Head of caudate nucleus (tissue), 42 donors: Measurements from ENCODE around the gene KRTAP2-1.
"Not testable (repeated sequence)": the region's sequence is repeated elsewhere in the genome, so short reads cannot be mapped to it uniquely, and the experiment has no call there.

ENCODE experiments used
- DNase-seq, 42 donors: peaks; one replicate each; pipeline versions ENCODE4 v3.0.0 to v3.0.0-alpha.2; 2020 to 2021; ENCODE audit warnings: mixed read lengths in 7 of 42
- intact Hi-C: fragments of 100-400 bp; cut with DNase I; formaldehyde crosslinking; loops from one replicate; pipeline ENCODE4 v1.15.0; 2022

KRTAP2-1 gene

DNA sequence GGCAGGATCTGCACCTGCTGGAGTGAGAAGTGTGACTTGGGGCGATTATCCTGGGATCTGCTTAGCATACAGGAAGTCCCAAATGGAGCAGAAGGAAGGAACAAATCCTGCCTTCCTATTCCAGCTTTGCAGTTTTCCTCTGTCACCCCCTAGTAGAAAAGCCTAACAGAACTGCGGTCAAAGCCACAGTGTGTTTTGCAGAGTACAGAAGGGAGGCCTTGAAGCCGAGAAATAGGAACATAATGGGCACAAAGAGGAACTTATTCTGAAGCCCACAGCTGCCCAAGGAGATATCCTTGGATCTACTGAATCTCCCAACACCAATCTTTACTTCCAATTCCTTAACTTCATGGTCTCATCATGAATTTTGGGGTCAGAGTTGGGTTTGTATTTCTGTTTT is 28.6 kb downstream of the KRTAP2-1 start:
- no peak for DNase-seq
- intact Hi-C loops = no loop called here

DNA sequence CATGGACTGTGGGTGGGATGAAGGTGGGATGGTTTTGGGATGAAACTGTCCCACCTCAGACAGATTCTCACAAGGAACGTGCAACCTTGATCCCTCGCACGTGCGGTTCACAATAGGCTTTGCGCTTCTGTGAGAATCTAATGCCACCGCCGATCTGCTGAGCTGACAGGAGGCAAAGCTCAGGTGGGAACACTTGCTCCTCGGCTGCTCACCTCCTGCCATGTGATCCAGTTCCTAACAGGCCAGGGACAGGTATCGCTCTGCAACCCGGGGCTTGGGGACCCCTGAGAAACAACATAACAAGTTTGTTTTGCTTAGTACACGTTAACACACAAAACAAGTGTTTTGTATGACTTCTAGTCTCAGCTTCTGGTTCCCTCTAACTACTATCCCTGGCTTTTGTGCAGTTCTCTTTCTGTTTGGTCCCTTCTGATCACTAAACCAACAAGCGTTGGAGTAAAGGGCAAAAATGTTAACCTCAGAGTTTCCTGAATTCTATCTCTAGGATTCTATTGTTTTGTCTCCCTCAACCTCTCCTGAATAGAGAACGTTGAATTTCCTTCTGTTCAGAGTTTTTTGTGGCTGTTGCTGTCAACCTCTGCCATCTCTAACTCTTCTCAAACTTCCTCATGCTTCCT is 30.4 kb downstream of the KRTAP2-1 start:
- intact Hi-C loops = no loop called here
- no peak for DNase-seq

DNA sequence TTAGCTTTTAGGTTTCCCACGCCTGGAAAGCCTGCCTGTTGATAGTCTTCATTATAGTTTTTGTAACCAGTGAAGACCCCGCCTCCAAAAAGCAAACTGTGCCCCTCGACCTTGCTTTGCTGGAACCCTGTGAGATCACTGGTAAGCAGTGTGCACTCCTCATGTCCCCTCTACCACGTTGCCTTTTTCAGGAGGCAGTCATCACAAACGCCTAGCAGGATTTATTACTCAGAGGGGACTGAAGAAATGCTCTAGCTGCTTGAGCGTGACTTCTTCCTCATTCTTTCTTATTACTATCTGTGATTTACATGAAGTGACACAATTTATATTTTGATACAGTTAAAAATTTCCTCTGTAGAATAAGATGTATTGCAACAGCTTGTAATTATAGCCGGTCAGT is 31.7 kb downstream of the KRTAP2-1 start:
- intact Hi-C loops = no loop called here
- DNase-seq = no peak

DNA sequence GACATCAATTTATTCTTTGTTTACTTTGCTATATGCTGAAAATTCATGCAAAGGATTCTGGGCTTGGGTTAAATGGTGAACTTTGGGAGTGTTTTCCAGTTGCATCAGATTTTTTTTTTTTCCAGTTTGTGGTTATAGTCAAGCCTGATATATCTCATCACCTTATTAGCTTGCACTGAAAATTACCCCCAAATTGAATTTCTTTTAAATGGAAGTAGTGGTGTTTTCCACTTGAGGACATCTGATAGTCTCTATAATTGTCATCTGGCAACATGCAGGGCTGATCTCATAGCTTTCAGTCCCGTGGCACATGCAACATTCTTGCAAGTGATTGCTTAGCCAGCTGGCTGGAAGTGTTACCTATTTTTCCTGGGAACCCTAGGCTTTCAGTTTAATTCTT is 33.5 kb downstream of the KRTAP2-1 start:
- no peak for DNase-seq
- intact Hi-C loops = no loop called here

DNA sequence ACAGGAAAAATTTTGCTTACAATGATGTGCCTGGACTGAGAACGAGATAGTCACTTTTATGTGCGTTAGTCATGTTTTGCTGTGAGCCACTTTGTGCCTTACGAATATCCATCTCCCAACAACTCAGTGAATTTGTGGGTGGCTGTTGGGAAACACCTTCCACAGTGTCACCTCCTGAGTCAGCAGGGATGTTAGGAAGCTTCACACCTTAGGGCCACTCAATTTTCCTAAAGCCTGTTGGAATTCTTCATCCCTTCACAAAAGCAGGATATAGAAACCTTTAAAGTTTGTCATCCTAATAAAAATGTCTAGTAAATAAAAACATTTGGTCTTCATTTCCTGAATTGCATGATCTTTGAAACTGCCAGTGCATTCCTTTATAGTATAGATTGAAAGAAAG is 33.9 kb downstream of the KRTAP2-1 start:
- no peak for DNase-seq
- intact Hi-C loops = no loop called here

DNA sequence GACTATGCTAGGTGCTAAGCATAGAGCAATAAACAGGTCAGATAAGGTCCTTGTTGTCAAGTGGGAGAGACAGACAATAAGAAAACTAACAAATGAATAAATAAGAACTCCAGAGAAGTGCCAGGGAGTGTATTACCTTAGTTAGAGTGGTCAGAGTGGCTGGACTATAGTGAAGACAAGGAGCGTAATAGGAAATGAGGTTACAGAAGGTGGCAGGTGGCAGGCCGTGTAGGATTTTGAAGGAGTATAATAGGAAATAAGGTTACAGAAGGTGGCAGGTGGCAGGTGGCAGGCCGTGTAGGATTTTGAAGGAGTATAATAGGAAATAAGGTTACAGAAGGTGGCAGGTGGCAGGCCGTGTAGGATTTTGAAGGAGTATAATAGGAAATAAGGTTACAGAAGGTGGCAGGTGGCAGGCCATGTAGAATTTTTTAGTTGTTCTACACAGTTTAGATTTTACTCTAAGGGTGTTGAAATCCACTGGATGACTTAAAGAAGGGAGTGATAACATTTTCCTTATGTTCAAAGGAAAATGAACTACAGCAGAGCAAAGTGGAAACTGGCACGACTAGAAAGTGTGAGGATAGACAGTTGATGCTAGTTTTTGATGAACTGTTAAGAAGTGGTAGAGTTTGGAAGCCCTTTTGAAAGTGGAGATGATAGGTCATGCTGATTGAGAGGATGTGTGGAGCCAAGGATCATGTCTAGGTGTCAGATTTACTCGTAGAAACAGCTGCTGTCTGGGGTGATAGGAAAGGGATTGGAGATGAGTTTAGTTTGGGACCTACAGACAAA is 34.6 kb downstream of the KRTAP2-1 start:
- no peak for DNase-seq
- intact Hi-C loops = no loop called here

DNA sequence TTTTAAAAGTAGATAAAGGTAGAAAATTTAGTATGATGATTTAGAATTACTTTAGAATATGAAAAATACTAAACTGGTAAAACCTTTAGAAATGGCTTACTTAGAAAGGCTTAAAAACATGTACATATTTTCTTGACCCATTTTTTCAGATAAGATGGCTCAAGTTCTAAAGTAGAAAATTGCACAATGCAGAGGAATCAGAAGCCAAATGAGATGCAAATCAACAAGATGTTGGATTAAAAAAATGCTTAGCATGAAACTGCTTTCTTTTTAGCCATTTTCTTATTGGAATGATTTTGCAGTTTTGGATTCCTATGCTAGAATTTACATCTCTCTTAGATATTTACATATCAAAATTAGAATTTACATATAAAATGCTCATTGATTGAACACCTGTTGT is 36.7 kb downstream of the KRTAP2-1 start:
- DNase-seq = no peak
- intact Hi-C loops = no loop called here

DNA sequence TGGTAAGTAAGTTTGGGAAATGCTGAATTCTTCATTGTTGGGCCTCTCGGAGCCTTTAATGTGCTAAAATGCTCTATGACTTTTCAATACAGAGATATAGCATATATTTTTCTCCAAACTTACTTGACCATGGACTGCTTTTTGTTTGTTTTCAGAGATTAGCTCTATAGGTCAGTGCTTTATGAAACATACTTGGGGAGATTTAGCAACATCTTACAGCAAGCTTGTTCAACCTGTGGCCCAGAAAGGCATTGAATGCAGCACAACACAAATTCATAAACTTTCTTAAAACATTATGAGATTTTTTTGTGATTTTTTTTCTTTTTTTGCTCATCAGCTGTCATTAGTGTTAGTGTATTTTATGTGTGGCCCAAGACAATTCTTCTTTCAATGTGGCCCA is 37.2 kb downstream of the KRTAP2-1 start:
- no peak for DNase-seq
- intact Hi-C loops = no loop called here

DNA sequence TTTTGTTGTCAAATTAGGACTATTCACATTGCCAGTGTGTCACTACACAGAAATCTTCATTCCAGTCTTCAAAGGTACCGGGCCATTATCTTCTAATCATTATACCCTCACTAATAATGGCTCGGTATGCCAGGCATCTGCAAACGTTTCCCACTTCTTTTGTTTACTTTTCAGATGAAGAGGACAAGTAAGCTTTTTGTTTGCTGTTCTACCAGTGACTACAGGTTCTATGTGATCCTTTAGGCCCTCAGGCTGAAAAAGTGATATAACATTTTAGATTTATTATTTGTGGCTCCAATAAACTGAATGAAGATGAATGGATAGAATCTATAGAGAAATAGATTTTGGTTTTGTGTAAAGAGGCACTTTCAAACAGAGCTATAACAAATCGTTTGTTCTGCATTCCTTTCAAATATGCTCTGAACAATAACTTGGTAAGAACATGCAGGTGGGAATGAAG is 37.8 kb downstream of the KRTAP2-1 start:
- no peak for DNase-seq
- intact Hi-C loops = no loop called here

DNA sequence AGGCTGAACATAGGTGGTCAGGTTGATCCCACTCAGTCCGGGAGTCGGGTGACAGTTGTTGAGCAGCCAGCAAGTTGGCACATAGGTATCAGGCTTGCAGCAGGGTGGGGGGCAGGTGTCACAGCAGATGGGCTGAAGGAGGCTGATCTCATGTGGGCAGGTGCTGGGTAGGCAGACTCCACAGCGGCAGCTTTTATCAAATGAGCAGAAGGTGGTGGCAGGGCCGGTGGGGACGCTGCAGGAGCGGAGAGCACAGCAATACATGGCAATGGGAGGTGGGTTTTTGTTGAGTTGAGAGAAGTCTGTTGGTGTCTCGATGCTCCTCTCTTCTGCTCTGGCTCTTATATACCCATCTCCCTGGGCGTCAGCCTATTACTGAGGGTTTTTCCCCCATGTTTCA is 38.3 kb downstream of the KRTAP2-1 start, which contains the start of gene KRTAP3-1:
Gene KRTAP3-1, minus strand, starts transcription at position 318 of the 400 bp plus-strand sequence. Its CDS starts 54 bp downstream, at position 264.
- intact Hi-C loops = no loop called here
- no peak for DNase-seq

DNA sequence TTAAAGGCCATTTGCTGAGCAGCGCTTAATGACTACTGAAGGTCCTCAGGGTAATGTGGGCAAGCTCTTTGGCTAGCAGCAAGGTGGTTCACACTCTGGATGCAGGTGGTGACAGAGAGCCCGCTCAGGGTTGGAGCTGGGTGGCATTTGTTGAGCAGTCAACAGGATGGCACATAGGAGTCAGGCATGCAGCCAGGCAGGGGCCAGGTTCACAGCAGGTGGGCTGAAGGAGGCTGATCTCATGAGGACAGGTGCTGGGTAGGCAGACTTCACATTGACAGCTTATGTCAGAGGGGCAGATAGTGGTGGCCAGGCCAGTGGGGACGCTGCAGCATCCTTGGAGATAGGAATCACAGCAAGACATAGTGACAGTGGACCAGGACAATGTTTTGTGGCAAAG is 42.7 kb downstream of the KRTAP2-1 start:
- intact Hi-C loops = no loop called here
- no peak for DNase-seq

DNA sequence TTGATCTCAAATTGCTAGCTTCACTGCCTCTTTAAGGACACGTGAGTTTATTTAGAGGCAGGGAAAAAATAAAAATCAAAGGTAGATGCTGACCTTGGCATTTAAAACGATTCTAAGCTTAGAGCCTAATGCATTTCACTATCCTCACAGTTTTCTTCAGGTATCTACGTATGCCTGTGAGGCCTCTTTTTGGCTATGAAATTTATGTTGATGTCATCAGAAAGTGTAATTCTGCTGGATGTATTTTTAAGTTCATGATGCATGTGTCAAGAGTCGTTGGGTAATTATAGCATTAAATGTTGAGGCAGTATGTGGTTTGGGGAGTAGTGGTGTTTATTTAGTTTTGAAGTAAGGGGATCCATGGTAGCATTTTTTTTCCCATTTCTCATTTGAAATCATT is 43.2 kb downstream of the KRTAP2-1 start:
- no peak for DNase-seq

DNA sequence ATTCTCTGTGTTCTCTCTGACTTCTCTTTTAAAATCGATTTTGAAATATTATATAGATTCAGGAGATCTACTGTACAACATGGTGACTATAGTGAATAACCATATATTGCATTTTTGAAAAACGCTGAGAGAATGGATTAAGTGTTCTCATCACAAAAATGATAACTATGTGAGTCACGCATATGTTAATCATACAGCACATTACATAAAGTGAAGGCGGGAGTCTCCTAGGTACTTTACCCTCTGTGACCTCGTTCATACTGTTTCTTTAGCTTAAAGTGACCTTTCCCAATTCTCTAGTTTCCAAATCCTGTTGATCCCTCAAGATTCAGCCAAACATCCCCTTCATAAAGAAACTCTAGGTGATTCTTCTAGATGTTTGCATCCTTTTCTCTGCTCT is 44.3 kb downstream of the KRTAP2-1 start:
- no peak for DNase-seq
- intact Hi-C loops = no loop called here

More for the DNA sequence above, 43.2 kb downstream of the KRTAP2-1 start:
- intact Hi-C loops = no loop called here

DNA sequence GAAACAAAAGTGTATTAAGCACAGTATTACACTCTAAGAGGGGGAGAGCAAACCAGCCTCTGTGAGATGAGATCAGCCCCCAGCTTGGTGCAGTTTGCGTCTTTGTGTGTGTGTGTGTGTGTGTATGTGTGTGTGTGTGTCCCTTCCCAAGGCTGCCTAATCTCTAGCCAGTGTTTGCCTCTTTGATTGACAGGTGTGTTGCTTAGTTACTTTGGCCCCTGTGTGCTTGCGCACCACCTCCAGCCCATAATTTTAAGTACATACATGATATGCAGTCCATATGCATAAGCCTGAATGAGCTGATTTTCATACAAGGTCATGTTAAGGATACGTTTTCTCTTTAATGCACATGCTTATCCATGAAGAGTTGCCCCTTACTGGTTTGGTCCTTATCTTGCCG is 45.3 kb downstream of the KRTAP2-1 start:
- DNase-seq = no peak
- intact Hi-C loops = no loop called here

DNA sequence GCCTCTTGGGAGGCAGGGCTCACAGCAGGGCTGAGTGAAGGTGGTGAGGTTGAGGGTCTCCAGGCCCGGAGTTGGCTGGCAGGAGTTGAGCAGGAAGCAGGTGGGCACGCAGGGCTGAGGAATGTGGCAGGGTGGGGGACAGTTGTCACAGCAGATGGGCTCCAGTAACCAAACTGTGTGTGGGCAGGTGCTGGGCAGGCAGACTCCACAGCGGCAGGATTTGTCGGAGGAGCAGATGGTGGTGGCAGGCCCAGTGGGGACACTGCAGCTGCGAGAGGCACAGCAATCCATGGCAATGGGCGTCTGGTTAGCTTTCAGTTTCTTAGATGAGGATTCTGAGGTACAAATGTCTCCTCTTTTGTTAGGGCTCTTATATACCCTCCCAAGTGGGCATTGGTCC is 47.6 kb downstream of the KRTAP2-1 start, which contains the start of gene KRTAP3-2:
Gene KRTAP3-2, minus strand, starts transcription at position 344 of the 400 bp plus-strand sequence. Its CDS starts 53 bp downstream, at position 291.
- DNase-seq, intact Hi-C loops: not testable (repeated sequence)

DNA sequence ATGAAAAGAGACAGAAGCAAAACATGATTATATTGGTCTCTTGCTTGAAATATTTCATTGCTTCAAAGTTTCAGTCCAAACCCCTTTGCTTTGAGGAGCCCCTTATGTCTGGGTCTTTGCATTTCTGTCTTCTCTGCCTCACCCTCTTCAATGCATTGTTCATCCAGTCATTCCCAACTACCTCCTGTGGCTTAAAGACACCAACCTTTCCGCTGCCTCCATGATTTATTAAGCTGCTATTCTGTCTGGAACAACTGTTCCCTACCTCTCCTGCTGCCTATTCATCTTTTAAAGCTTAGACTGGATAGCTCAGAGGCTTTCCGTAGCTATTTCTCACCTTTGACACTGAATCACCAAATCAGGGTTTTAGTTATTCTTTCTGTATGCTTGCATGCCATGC is 49.8 kb downstream of the KRTAP2-1 start:
- intact Hi-C loops = no loop called here
- DNase-seq = no peak

DNA sequence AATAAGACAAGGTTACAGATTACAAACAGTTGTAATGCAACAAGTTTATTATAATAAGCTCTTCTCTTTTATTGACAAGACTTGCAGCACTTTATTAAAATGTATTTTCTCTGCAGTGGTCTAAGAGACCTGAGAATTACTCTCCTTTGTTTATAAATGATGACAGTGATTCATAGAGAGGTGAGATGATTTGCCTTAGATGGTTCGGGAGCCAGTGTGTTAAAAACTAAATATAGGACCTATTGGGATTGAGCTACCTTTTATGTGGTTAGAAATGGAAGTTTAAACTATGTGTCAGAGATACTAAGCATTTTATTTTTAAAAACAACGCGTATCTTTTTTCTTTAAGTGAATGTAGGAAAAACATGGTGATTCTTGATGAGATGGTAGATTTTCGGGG is 50.3 kb downstream of the KRTAP2-1 start:
- intact Hi-C loops = no loop called here
- DNase-seq = no peak
